GM13977 (cell line): Measurements from ENCODE around the gene ATF1.

ENCODE experiments used
- DNase-seq: peaks from one replicate; pipeline ENCODE4 v3.0.0; 2012; ENCODE audit warnings: low spot score
- CTCF ChIP-seq: IDR thresholded peaks from 2 replicates; pipeline ENCODE4 v1.5.1; 2012; ENCODE audit warnings: mild to moderate bottlenecking, control low read depth; ENCODE audit not compliant: insufficient read depth; ENCODE audit errors: extremely low read depth, missing control alignments
- in situ Hi-C: fragments of 300-500 bp; cut with MboI; formaldehyde crosslinking; loops from one replicate; pipeline ENCODE4 v1.12.0; 2022; ENCODE audit warnings: low sequenced_read_pairs, low pct_unique_long_range_greater_than_20kb, mixed read lengths, inconsistent platforms; ENCODE audit not compliant: unreplicated experiment

Gene ATF1

GRCh38 chr12:50776749-50777728 lies 13.1 kb downstream of the ATF1 start:
- no peak for TF ChIP-seq CTCF
- in situ Hi-C loops = no loop called here
- DNase-seq = no peak

- no peak for TF ChIP-seq CTCF
- in situ Hi-C loops = no loop called here
- no peak for DNase-seq
Measured at GRCh38 chr12:50778663-50779590, 15.0 kb downstream of the ATF1 start.

GRCh38 chr12:50780013-50780412 lies 16.1 kb downstream of the ATF1 start:
- in situ Hi-C loops = no loop called here
- no peak for DNase-seq
- no peak for TF ChIP-seq CTCF

DNA sequence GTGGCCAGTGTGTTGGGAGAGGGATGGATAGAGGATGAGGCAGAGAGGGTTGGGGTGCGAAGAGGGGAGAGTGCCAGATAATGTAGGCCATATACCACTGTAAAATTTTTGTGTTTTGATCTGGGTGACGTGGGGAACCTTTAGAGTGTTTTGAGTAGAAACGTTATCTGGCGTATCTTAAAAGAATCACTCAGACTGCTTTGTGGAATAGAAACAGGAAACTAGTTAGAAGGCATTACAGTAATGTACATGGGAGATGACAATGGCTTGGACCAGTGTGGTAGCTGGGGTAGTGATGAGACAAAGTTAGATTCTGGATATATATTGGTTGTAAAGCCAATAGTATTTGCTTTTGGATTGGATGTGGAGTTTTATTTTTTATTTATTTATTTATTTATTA lies 20.6 kb downstream of the ATF1 start:
- no peak for TF ChIP-seq CTCF
- no peak for DNase-seq
- in situ Hi-C loops = no loop called here

GRCh38 chr12:50785406-50786001 lies 21.6 kb downstream of the ATF1 start:
- DNase-seq = no peak
- in situ Hi-C loops = no loop called here
- no peak for TF ChIP-seq CTCF

DNA sequence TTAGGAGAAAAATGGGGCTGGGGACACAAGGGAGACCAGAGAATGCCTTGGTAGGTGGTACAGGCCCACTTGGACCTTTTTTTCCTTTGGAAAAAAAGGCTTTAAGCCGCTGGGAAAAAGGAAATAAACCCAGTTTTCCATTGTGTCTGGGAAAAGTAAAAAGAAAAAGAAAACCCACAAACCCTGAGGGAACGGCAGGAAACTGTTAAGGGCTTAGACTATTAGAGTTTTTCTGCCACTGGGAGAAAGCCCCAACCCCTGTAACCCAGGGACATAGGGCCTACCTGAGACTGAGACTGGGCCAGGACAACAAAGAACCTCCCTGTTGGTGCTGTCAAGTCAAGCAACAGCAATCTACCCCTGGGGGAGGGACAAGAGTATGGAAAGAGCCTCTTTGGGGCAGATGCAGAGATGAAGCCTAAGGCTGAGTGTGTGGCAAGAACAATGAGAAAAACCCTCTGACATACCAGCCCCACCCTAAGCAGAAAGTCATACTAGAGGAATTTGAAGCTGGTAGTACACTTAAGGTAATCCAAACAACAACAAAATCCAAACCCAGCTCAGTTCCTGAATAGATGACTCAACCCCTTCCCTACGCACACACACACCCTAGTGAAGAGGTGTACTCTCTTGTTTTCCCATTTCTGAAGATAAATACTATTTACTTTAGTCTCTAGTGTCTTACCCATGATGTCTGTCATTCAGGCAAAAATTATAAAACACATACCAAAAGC lies 22.8 kb downstream of the ATF1 start:
- in situ Hi-C loops = no loop called here
- DNase-seq = no peak
- TF ChIP-seq CTCF = no peak
